Kidney (tissue), 14 donors: ENCODE results near the gene PHF3. TPM values are rescaled to one million over a fixed set of nuclear protein-coding genes. Genes with fewer than 3 reads are reported as not detected.

Experiments used
- DNase-seq, 5 donors: peaks; one replicate each; pipeline ENCODE4 v3.0.0-alpha.2; 2013 to 2020
- FAIRE-seq: peaks from 2 replicates; lab custom pipeline; 2012; peaks lifted over from hg19 to GRCh38; lab: Jason Lieb, UNC
- H3K27ac ChIP-seq, 2 donors: one replicate each; pipeline ENCODE4 v1.7.0; 2013; ENCODE audit warnings: low read depth in 2 of 2, low read length in 2 of 2, inconsistent platforms in 1 of 2
- H3K27me3 ChIP-seq: one replicate; pipeline ENCODE4 v1.7.1; 2013; ENCODE audit warnings: low read length, inconsistent platforms; ENCODE audit not compliant: control insufficient read depth, insufficient read depth
- H3K36me3 ChIP-seq, 3 donors: one replicate each; pipeline versions ENCODE4 v1.7.0 to v1.7.1; 2013; ENCODE audit warnings: low read length in 3 of 3, control low read depth in 1 of 3, inconsistent platforms in 1 of 3; ENCODE audit not compliant: insufficient read depth in 3 of 3, control insufficient read depth in 2 of 3
- H3K4me1 ChIP-seq, 3 donors: one replicate each; pipeline versions ENCODE4 v1.7.0 to v1.7.1; 2013; ENCODE audit warnings: low read length in 3 of 3, inconsistent platforms in 1 of 3, low read depth in 1 of 3; ENCODE audit not compliant: control insufficient read depth in 2 of 3, insufficient read depth in 2 of 3
- H3K4me3 ChIP-seq, 3 donors: one replicate each; pipeline versions ENCODE4 v1.7.0 to v1.8.1; 2013; ENCODE audit warnings: low read length in 3 of 3, control low read depth in 1 of 3, inconsistent platforms in 1 of 3
- H3K9ac ChIP-seq, 3 donors: one replicate each; pipeline versions ENCODE4 v1.7.0 to v1.7.1; 2013; ENCODE audit warnings: low read length in 3 of 3, control low read depth in 1 of 3, inconsistent platforms in 1 of 3
- H3K9me3 ChIP-seq, 3 donors: one replicate each; pipeline versions ENCODE4 v1.7.0 to v1.7.1; 2013; ENCODE audit warnings: low read length in 3 of 3, control low read depth in 1 of 3, inconsistent platforms in 1 of 3; ENCODE audit not compliant: control insufficient read depth in 2 of 3, insufficient read depth in 1 of 3
- CTCF ChIP-seq: IDR thresholded peaks from 3 replicates; pipeline ENCODE4 v1.5.1; 2012; ENCODE audit warnings: mild to moderate bottlenecking, moderate library complexity, borderline replicate concordance; ENCODE audit not compliant: insufficient read depth; ENCODE audit errors: extremely low read depth
- intact Hi-C: fragments of 100-400 bp; cut with DNase I; formaldehyde crosslinking; loops from one replicate; pipeline ENCODE4 v1.11.1; 2022
- polyA plus RNA-seq: library from polyadenylated mRNA; stranded (reverse); fragments of 350-450 nt; fragmentation: Illumina TruSeq; extraction: RNeasy Lipid Tissue Mini Kit (QIAGEN cat#74804); gene quantifications from one replicate; pipeline ENCODE4 v1.2.3, GENCODE V29; 2014; ENCODE audit warnings: low read depth, low replicate concordance; ENCODE audit not compliant: insufficient read depth
- total RNA-seq: library from RNA; stranded (reverse); fragmentation: NEBNext Ultra II Directional; extraction: Animal tissue kit (Norgen Biotek cat#: 25700); gene quantifications from one replicate; pipeline ENCODE4 v1.2.1, GENCODE V29; 2021
- donor health status: control.
- donor health status: control.
- donor health status: control.
- donor health status: control.
- donor health status: control.
- donor health status: DM: yes; HTN: yes; CAD: no.
- donor health status: Normal renal cell carcinoma (clear cell type).

The PHF3 gene
- total and polyA plus RNA-seq, 2 donors from 2014 or later = 9.5 to 58.3 TPM

GRCh38 chr6:63674635-63675034 is 39.0 kb downstream of the PHF3 start:
- Histone ChIP-seq H3K36me3 (no peaks in the 10 kb centered on the region), H3K27me3 (no peaks in the 10 kb centered on the region), H3K9ac (no peak overlapping the region), H3K27ac (no peak overlapping the region), H3K9me3 (no peaks in the 10 kb centered on the region), H3K4me1 (peaks cover 0 to 17% (median 9%) of the 10 kb centered on the region in 3 donors), H3K4me3 (no peak overlapping the region)
- no peak for FAIRE-seq
- no peak for TF ChIP-seq CTCF
- DNase-seq = peak in 1 of 5 donors; percentile 25
- intact Hi-C loops = no loop called here

GRCh38 chr6:63675138-63675537 is 39.5 kb downstream of the PHF3 start:
- Histone ChIP-seq H3K27ac (no peak overlapping the region), H3K4me1 (peaks cover 0 to 17% (median 9%) of the 10 kb centered on the region in 3 donors), H3K27me3 (no peaks in the 10 kb centered on the region), H3K9me3 (no peaks in the 10 kb centered on the region), H3K36me3 (no peaks in the 10 kb centered on the region), H3K4me3 (no peak overlapping the region), H3K9ac (no peak overlapping the region)
- no peak for FAIRE-seq
- intact Hi-C loops = no loop called here
- no peak for TF ChIP-seq CTCF
- DNase-seq = no peak

GRCh38 chr6:63676412-63677114 is 41.0 kb downstream of the PHF3 start:
- Histone ChIP-seq H3K27ac (peak overlapping the region in 1 of 2 donors; percentile 9), H3K36me3 (no peaks in the 10 kb centered on the region), H3K4me1 (peaks cover 0 to 17% (median 9%) of the 10 kb centered on the region in 3 donors), H3K27me3 (no peaks in the 10 kb centered on the region), H3K4me3 (no peak overlapping the region), H3K9me3 (no peaks in the 10 kb centered on the region), H3K9ac (no peak overlapping the region)
- DNase-seq = no peak
- no peak for TF ChIP-seq CTCF
- intact Hi-C loops = no loop called here
- FAIRE-seq = no peak
